ENCODE data around the gene SRL. TPM values are rescaled to one million over a fixed set of nuclear protein-coding genes. Genes with fewer than 3 reads are reported as not detected.
A peak's percentile ranks its signal among the peaks of the same experiment; 100 is the strongest.

The SRL gene
- total and polyA plus RNA-seq, 2 of the 13 experiments (the other 11 are each of a cell fraction or from before 2014, with no cell fraction given): 0.05 TPM; not detected in 1

DNA sequence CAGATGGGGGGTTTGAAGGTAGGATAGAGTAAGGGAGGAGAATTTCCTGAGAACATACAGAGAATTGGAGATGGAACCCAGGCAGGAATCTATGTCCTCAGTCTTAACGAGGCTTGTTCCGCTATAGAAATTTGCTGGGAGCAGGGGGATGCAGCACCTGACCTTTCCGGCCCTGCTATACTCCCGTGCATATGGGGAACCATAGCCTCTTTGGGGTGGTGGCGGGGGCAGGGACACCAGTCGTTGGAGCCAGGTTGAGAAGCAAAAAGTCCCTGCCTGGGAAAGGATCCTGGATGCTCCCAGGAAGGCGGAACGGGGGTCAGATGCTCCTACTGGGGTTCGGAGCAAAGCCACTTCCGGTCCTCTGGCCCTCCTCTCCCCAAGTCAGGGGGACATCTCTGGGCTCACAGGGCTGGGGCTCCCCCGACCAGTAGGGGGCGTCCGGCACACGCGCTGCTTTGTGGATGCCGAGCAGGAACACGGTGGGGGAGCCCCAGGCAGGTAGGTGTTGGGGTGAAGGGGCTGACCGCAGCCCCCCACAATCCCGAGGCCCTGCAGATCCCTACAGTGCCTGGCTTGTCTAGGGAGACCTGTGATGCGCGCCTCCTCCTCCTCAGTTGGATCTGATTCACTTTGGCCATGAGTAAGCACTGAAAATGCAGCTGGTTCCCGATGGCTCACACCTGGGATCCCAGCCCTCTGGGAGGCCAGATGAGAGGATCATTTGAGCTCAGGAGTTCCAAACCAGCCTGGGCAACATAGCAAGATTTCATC is 46.5 kb upstream of the SRL start (continued):
- TF ChIP-seq, protein P1, sequence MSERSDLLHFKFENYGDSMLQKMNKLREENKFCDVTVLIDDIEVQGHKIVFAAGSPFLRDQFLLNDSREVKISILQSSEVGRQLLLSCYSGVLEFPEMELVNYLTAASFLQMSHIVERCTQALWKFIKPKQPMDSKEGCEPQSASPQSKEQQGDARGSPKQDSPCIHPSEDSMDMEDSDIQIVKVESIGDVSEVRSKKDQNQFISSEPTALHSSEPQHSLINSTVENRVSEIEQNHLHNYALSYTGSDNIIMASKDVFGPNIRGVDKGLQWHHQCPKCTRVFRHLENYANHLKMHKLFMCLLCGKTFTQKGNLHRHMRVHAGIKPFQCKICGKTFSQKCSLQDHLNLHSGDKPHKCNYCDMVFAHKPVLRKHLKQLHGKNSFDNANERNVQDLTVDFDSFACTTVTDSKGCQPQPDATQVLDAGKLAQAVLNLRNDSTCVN (CRISPR knock-in tag; IDR thresholded peaks at IDR 0.05; ENCODE audit: borderline replicate concordance): no peak
- TF ChIP-seq LCORL (IDR thresholded peaks at IDR 0.05) (no peak), LCORL (CRISPR knock-in tag; IDR thresholded peaks at IDR 0.05) (peak; percentile 45; the same call in 1 of the 2 replicates), HOXA3 (CRISPR knock-in tag; IDR thresholded peaks at IDR 0.05) (peak; percentile 22), MED1 (CRISPR knock-in tag; IDR thresholded peaks at IDR 0.05) (0 out of 2 replicates have a peak, but pooled peaks have one; percentile 25), ZNF619 (CRISPR knock-in tag; IDR thresholded peaks at IDR 0.05) (0 out of 2 replicates have a peak, but pooled peaks have one; percentile 48), ZNF569 (CRISPR knock-in tag; IDR thresholded peaks at IDR 0.05; ENCODE audit: borderline replicate concordance) (no peak), MED8 (CRISPR knock-in tag; IDR thresholded peaks at IDR 0.05; ENCODE audit: insufficient replicate concordance) (no peak), ATF7-NPFF (CRISPR knock-in tag; IDR thresholded peaks at IDR 0.05; ENCODE audit: low read depth) (no peak), PHF5A (CRISPR knock-in tag; IDR thresholded peaks at IDR 0.05; ENCODE audit: low read depth, unreplicated experiment) (no peak), MYNN (CRISPR knock-in tag; IDR thresholded peaks at IDR 0.05; ENCODE audit: low read depth) (no peak), PTBP1 (IDR thresholded peaks at IDR 0.05; ENCODE audit: low read depth, low read length, poor library complexity, severe bottlenecking) (no peak), ZNF557 (CRISPR knock-in tag; IDR thresholded peaks at IDR 0.05) (no peak), ZNF264 (CRISPR knock-in tag; IDR thresholded peaks at IDR 0.05) (no peak), ZC3H4 (CRISPR knock-in tag; IDR thresholded peaks at IDR 0.05; ENCODE audit: borderline replicate concordance) (no peak)
- TF ChIP-seq, protein P2, sequence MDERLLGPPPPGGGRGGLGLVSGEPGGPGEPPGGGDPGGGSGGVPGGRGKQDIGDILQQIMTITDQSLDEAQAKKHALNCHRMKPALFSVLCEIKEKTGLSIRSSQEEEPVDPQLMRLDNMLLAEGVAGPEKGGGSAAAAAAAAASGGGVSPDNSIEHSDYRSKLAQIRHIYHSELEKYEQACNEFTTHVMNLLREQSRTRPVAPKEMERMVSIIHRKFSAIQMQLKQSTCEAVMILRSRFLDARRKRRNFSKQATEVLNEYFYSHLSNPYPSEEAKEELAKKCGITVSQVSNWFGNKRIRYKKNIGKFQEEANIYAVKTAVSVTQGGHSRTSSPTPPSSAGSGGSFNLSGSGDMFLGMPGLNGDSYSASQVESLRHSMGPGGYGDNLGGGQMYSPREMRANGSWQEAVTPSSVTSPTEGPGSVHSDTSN (CRISPR knock-in tag; IDR thresholded peaks at IDR 0.05): no peak
- TF ChIP-seq, protein P3, sequence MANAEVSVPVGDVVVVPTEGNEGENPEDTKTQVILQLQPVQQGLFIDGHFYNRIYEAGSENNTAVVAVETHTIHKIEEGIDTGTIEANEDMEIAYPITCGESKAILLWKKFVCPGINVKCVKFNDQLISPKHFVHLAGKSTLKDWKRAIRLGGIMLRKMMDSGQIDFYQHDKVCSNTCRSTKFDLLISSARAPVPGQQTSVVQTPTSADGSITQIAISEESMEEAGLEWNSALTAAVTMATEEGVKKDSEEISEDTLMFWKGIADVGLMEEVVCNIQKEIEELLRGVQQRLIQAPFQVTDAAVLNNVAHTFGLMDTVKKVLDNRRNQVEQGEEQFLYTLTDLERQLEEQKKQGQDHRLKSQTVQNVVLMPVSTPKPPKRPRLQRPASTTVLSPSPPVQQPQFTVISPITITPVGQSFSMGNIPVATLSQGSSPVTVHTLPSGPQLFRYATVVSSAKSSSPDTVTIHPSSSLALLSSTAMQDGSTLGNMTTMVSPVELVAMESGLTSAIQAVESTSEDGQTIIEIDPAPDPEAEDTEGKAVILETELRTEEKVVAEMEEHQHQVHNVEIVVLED (CRISPR knock-in tag; IDR thresholded peaks at IDR 0.05; ENCODE audit: borderline replicate concordance): peak; percentile 24; the same call in 1 of the 2 replicates
- TF ChIP-seq, protein P4, sequence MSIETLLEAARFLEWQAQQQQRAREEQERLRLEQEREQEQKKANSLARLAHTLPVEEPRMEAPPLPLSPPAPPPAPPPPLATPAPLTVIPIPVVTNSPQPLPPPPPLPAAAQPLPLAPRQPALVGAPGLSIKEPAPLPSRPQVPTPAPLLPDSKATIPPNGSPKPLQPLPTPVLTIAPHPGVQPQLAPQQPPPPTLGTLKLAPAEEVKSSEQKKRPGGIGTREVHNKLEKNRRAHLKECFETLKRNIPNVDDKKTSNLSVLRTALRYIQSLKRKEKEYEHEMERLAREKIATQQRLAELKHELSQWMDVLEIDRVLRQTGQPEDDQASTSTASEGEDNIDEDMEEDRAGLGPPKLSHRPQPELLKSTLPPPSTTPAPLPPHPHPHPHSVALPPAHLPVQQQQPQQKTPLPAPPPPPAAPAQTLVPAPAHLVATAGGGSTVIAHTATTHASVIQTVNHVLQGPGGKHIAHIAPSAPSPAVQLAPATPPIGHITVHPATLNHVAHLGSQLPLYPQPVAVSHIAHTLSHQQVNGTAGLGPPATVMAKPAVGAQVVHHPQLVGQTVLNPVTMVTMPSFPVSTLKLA (IDR thresholded peaks at IDR 0.05): no peak
- TF ChIP-seq, protein P5, sequence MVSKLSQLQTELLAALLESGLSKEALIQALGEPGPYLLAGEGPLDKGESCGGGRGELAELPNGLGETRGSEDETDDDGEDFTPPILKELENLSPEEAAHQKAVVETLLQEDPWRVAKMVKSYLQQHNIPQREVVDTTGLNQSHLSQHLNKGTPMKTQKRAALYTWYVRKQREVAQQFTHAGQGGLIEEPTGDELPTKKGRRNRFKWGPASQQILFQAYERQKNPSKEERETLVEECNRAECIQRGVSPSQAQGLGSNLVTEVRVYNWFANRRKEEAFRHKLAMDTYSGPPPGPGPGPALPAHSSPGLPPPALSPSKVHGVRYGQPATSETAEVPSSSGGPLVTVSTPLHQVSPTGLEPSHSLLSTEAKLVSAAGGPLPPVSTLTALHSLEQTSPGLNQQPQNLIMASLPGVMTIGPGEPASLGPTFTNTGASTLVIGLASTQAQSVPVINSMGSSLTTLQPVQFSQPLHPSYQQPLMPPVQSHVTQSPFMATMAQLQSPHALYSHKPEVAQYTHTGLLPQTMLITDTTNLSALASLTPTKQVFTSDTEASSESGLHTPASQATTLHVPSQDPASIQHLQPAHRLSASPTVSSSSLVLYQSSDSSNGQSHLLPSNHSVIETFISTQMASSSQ (IDR thresholded peaks at IDR 0.05; ENCODE audit: low read depth): no peak
- TF ChIP-seq, protein P5 (CRISPR knock-in tag; IDR thresholded peaks at IDR 0.05; ENCODE audit: borderline replicate concordance): no peak

All from HepG2 (cell line).